IMR-90 (cell line): ENCODE results near the gene MRPS5.

ENCODE experiments used
- CTCF ChIP-seq: conservative IDR thresholded peaks from 2 replicates; pipeline ENCODE4 v1.5.1; 2012; ENCODE audit warnings: mild to moderate bottlenecking, low read depth, low read length, improper control_type of control experiment
- MAZ ChIP-seq: IDR thresholded peaks from 2 replicates; pipeline ENCODE4 v1.6.1; 2012; ENCODE audit warnings: low read depth, mild to moderate bottlenecking, low read length, improper control_type of control experiment, moderate library complexity, borderline replicate concordance
- NFE2L2 ChIP-seq: fragments of 150-350 bp; IDR thresholded peaks from 2 replicates; pipeline ENCODE4 v1.6.1; 2016; ENCODE audit warnings: low read depth, mild to moderate bottlenecking, low read length

DNA sequence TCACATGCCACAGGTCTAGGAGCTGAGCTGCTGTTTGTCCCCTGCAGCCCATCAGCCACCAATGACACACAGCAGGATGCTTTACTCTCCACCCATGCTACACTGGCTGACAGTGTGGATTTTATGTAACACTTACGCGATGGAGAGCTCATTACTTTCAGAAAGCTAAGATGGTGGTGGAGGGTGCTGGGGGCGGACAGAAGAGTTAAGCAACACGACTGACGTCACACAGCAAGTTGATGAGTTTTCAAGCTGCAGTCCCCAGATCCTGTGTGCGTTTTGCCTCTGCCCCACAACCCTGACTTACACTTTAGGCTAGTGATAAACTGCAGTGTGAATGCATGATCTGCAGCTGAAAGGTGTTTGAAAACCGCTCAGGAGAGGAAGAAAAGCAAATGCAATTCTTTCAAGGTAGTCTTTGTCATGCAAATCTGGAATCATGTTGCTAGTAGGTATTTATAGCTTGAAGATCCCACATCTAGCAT lies 42.4 kb downstream of the MRPS5 start:
- no peak for TF ChIP-seq CTCF
- TF ChIP-seq NFE2L2 = no peak
- no peak for TF ChIP-seq MAZ
